Stimulated activated naive CD4-positive, alpha-beta T cell treated with Interleukin-2 at 50 U/mL for 16 hours (primary cell): ENCODE data around the gene TDRD12.

Source experiments
- DNase-seq: peaks from one replicate; lab custom pipeline; 2025; lab: John Stamatoyannopoulos, UW

Gene TDRD12

GRCh38 chr19:32719611-32720059 is at the start of gene TDRD12:
TDRD12 (plus strand) TSS chr19:32719767; CDS start chr19:32720073, 306 bp downstream.
- DNase-seq = no peak

- no peak for DNase-seq
Measured at GRCh38 chr19:32671883-32672593, 47.5 kb upstream of the TDRD12 start.

- DNase-seq = no peak
Measured at GRCh38 chr19:32672841-32673240, 46.7 kb upstream of the TDRD12 start.

GRCh38 chr19:32673573-32673972 is 46.0 kb upstream of the TDRD12 start:
- DNase-seq = no peak

- DNase-seq = no peak
Measured at GRCh38 chr19:32674153-32674930, 45.2 kb upstream of the TDRD12 start.

- DNase-seq = peak; percentile 96
Measured at GRCh38 chr19:32674931-32675719, 44.4 kb upstream of the TDRD12 start, which contains the start of gene ANKRD27. ANKRD27 (minus strand) TSS chr19:32675180; CDS start chr19:32659015, 16,165 bp downstream.

GRCh38 chr19:32675720-32676185 is 43.8 kb upstream of the TDRD12 start, which contains the start of gene RGS9BP:
RGS9BP (plus strand) TSS chr19:32675848; CDS start chr19:32676264, 416 bp downstream.
- DNase-seq = peak; percentile 70

- DNase-seq = no peak
Measured at GRCh38 chr19:32676186-32676894, 43.2 kb upstream of the TDRD12 start.

- no peak for DNase-seq
Measured at GRCh38 chr19:32676895-32677359, 42.6 kb upstream of the TDRD12 start.

GRCh38 chr19:32677657-32678056 is 41.9 kb upstream of the TDRD12 start:
- no peak for DNase-seq

GRCh38 chr19:32680986-32681385 is 38.6 kb upstream of the TDRD12 start:
- DNase-seq = no peak

- DNase-seq = no peak
Measured at GRCh38 chr19:32682317-32682716, 37.2 kb upstream of the TDRD12 start.

GRCh38 chr19:32686847-32687475 is 32.6 kb upstream of the TDRD12 start:
- DNase-seq = no peak

- DNase-seq = no peak
Measured at GRCh38 chr19:32687681-32688080, 31.9 kb upstream of the TDRD12 start.

- DNase-seq = no peak
Measured at GRCh38 chr19:32688311-32688710, 31.3 kb upstream of the TDRD12 start.

GRCh38 chr19:32691291-32691951 is 28.1 kb upstream of the TDRD12 start, which contains the start of gene NUDT19:
NUDT19 (plus strand) TSS chr19:32691821; CDS start chr19:32691961, 140 bp downstream.
- peak; percentile 76 for DNase-seq

- DNase-seq = peak; percentile 53
Measured at GRCh38 chr19:32691952-32692726, 27.4 kb upstream of the TDRD12 start.

- no peak for DNase-seq
Measured at GRCh38 chr19:32692727-32693061, 26.9 kb upstream of the TDRD12 start.
